HG03135 (cell line): ENCODE measurements around the gene PIK3R1.

Experiments used
- ATAC-seq: cut with Tn5 transposase; IDR thresholded peaks from one replicate; pipeline ENCODE4 v1.9.1; 2021; ENCODE audit warnings: mild to moderate bottlenecking, moderate library complexity; ENCODE audit not compliant: unreplicated experiment

PIK3R1 gene

DNA sequence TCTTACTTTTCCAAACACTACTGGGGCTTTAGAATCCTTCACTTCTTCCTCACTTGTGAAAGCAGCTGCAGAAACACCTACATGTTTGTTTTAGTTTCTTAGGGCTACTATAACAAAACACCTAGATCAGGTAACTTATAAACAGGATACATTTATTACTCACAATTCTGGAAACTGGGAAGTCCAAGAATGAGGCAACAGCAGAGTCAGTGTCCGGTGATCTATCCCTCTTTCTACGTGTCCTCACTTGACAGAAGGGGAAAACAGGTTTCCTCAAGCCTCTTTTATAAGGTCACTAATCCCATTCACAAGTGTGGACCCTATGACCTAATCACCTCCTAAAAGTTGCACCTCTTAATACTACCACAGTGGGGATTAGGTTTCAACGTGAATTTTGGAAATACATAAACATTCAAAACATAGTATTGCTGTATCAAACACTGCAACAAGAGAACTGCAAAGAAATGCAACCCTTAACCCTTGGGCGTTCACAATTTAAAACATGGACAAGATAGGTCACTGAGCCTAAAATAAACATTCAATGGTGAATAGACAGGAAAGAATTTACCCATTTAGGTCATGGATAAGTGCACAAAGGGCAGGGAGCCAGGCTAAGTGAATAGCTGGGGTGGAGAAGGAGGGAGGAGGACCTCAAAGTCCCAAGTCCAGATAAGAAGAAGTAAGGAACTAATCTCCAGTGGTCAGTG is 104.3 kb downstream of the PIK3R1 start:
- ATAC-seq: no peak

DNA sequence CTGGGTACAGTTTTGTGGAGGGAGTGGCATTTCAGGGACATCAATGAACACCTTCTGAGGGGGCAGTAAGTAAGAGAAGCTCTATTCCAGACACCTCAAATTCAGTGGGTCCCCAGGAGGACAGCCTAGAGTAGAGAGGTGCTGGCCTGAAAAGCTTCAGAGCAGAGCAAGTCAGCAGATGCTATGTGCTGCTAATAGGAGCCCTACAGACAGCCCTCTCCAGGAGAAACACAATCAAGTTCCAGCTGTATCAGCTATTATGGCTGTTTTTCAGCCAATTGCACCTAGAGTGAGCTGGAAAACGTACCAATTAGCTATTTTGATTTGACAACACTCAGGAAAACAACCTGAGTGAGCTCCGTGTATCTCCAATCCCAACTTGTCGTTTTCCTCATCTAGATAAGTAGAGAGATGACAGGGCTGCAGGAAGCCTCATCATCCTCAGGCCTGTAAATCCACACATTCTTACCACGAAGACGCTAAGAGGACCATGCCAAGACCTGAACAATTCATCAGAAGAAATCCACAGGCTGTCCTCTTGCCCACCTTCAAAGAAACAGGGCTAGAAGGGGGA is 104.9 kb downstream of the PIK3R1 start:
- no peak for ATAC-seq

DNA sequence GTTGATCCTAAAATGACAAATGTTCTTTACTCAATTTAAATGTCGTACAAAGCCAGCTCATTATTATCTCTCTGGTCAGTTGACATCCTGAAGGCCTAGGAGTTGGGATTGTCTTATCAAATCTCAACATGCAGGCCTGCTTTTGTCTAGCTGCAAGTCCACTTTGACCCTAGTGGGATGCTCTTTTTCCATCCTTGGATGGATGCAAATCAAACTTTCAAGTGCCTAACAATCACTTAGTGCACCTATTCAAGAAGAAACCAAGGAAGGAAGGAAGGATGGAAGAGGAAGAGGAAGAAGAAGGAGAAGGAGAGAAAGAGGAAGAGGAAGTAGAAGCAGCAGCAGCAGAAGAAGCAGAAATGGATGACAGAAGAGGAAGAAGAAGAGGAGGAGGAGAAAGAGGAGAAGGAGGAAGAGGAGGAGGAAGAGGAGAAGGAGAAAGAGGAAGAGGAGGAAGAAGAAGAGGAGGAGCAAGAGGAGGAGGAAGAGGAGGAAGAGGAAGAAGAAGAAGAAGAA is 109.6 kb downstream of the PIK3R1 start:
- ATAC-seq: no peak

DNA sequence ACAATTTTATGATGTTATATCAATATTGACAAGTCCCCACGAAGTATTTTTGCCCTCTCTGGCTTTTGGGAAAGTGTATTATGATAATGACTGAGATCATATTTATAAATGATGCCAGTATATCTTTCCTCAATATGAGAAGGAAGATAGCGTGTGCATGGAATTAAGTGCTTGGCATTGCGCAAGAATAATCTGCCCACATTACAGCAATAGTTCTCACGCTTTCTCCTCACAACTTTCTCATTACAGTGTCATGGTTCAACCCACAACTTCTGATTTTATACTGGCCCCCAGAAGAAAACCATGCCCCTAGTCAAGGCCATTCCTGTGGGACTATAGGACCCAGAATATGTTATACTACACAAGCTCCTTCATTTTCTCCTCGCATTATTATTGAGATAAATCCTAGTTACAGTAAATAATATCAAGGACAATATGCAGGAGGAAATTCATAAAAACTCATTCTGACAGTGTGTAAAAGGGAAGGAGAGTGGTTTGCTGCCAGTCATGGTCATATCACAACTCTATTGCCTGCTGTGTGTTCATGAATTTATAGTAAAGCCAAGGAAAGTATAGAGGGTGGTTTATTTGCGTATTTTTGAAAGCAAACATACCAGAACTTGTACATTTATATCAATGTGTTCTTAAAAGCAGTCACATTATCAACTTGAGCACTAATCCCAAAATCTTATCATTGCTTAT is 114.1 kb downstream of the PIK3R1 start:
- no peak for ATAC-seq

DNA sequence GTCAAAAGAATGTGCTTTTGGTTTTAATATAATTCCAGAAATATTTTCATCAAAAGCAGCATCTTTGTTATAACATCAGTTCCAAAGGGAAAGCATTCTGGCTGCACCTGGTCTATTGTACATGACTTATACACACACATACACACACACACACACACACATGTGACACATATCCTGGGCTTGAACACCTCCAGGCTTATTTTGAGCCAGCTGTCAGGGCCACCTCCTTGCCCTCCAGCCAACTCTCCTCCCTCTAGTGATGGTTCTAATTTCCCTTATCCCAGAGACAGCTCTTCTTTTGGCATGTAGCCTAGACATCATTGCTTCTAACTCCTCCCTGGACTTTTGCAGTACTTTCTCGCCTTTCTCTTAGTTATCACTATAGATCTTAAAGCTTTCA is 115.0 kb downstream of the PIK3R1 start:
- no peak for ATAC-seq

DNA sequence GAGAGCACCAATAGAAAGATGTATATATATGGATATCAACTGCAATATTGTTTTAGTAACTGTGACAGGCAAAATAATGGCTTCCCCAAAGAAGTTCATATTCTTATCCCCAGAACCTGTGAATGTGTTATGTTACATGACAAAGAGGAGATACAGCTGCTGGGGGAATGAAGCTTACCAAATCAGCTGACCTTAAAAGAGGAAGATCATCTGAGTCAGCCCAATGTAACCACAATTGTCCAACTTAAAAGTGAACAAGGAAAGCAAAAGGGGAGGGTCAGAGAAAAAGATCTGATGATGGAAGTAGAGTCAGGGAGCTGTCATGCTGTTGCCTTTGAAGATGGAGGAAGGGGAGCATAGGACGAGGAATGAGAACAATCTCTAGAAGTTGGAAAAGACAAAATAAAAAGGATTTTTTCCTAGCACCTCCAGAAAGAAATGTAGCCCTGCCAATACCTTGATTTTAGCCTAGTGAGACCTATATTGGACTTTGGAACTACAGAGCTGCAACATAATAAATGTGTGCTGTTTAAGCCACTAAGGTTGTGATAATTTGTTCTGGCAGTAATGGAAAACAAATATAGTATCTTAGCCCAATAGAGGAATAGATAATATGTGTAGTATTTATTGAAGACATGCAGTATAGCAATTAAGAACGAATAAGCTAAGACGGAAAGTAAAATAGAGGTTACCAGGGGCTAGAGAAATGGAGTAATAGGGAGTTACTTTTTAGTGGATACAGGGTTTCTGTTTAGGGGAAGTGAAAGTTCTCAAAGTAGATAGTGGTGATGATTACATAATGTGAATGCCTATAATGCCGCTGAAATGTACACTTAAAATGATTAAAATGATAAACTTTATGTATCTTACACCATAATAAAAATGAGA is 115.9 kb downstream of the PIK3R1 start:
- peak; percentile 67 for ATAC-seq

DNA sequence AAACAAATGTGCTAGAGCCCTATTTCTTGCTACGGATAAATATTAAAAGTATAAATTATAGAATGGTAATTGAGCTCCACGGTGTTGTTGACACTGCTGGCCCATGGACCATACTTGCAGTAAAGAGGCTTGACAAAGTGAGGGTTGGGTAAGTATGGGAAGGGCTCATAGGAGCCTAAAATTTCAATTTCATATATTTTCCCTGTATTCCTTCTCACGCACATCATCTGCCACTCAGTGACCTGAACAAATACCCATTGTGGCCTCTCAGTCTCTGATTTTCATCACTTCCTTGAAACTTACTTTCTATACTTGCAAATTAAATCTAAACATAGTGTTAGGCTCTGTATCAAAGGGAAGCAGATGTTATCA is 116.5 kb downstream of the PIK3R1 start:
- peak; percentile 16 for ATAC-seq

DNA sequence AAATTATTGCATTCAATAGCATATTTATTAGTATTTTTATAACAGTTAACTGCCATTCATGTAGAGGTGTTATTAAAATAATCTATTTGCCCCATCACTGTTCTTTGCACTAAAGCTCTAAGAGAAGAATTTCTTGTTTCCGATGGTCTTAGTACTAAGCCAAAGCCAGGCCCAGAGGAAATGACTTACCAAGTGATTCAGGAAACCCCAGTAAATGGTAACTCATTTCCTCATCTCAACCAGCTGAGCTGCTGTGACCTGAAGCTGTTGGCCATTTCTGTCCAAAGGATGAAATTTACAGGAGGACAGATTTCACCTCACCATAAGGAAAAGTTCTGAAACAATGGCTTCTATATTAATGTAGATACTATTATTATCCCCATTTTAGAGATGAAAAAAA is 117.0 kb downstream of the PIK3R1 start:
- ATAC-seq: no peak

DNA sequence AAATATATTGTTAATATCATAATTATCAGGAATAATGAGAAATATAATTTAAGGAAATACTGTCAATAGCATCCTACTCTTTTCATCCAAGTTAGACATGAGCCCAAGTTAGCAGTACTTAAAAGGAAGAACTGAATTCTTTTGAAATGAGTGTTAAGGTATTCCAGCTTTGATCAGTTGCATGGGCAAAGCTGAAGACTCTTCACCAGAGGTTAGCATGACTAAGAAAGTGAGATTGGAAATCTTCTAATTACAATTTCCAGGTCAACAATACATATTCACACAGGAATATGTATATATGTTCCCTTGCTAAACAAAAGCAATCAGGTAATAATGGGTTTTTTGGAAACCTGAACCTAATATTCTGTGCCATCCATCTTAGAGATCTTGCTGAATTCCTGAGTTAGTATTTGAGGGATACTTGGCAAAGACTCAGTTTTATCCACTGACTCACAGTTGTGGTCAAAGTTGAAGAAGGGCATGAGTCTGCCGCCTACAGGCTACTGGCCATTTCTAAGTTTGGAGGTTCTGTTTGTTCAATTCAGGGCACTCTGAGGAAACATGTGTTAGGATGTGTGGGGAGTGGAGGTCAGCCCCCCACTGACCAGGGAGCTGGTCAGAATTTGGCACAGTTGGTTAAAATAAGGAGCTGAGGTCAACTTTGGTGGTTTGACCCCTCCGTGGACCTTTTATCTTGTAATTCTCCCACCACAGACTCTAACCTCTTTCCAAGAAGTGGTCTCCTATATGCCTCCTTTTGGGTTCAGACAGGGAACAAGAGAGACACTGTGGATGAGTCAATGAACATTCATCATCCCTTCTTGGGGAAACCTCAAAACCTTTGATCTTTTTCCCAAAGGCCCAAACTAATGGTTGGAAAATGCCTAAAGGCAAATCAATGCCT is 118.3 kb downstream of the PIK3R1 start:
- ATAC-seq: no peak

DNA sequence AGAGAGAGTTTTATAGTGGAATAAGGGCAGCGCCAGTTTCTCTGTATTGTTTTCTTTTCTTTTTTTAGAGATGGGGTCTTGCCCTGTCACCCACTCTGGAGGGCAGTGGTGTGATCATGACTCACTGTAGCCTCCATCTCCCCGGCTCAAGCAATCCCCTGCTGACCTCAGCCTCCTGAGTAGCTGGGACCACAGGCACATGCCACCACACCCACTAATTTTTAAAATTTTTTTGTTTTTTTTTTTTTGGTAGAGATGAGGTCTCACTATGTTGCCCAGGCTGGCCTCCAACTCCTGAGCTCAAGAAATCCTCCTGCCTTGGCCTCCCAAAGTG is 119.0 kb downstream of the PIK3R1 start:
- ATAC-seq: no peak

DNA sequence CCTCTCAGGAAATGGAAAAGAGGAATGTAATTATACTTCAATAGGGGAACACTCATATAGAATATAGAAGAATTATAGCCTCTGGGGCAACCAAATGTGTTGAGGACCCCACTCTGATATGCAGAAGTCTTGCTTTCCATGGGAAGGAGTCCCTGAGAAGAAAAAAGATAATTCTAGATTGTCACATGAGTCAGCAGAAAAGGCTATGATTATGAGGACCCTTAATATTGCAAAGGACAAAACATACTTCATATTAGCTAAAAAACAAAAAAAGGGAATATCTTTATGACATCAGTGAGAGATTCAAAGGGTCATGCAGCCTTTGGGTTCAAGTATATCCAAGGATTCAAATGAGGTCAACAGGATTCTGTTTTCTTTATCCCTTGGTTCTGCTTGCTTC is 119.5 kb downstream of the PIK3R1 start:
- no peak for ATAC-seq

DNA sequence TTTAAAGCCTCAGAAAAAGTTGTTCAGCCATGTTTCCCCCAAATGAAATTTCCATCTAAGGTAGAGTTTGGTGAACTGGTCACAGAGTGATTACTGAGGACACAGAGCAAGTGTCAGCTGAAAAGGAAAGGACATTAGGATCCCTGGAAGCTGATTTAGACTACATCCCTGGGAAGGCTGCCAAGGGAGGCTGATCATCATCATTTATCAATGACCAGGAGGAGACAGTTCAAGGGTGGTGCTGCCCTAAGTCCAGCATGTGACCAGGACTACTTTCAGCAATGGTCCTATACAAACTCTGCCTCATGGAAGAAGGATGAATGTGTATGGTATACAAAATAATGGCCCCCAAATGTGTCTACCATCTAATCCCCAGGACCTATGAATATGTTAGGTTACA is 120.6 kb downstream of the PIK3R1 start:
- no peak for ATAC-seq

DNA sequence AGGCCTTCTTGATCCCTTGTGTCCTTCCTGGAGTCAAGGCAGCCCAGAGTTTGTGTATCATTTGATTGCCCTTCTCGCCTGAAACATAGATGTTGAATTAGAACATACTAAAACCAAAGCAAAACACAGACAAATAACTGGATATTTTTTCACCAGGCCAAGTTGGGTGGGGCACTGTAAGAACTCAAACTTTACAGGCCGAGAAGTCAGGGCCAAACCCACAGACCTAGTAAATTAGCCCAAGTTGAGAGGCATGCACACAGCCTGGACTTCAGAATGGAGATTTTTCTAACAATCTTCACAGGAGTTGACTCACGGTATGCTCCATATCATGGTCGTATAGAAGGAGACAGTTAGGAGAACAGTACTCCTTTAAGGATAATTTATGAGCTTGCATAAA is 121.7 kb downstream of the PIK3R1 start:
- ATAC-seq: no peak

DNA sequence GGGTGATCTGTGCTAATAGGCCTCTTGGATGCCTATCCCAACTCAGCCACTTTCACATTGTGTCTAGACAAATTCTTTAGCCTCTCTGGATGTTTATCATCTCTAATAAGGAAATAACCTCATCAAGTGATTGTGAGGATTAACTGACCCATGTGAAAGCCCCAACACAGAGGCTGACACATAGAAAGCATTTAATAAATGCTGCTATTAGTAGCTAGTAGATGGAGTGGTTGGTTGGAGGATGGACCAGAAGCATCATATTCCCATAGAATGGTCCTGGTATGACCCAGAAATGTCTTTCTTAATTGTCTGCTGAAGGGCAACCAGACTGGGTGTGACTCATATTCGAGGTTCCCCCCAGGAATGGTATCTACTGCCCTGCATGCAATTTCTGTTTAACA is 124.4 kb downstream of the PIK3R1 start:
- ATAC-seq: no peak

DNA sequence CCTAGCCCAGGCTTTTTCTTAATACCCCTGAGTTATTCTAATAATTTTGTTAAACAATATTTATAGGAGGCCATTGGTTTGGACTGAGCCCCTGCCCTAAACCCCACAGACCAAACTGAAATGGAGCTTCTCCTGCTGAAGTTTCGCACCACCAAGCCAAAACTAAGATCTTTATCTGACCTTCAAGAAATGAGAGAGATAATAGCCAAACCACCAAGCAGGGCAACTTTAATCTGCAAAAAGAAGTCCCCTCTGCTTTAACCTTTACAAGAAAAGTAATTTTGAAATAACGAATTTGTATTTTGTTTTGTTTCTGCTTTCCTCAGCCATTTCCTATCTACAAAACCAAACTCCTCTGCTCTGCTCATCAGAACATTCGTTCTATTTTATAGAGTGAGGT is 125.5 kb downstream of the PIK3R1 start:
- no peak for ATAC-seq

DNA sequence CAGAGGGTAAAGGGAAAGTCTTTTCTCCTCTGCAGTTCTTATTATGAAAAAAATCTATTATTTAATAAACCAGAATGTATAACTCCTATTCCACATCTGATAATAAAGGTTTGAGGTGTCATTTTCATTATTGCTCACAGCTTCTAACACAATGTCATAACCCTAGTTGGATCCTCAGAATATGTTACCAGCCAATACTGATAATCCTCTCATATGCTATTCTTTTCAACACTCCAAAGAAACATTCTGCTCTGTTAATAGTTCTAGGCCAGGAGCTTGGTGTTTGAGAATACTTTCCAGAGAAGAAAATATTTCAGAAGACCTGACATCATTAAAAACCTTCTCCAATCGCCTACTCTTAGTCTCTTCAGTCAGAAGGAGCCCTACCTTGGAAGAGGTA is 127.1 kb downstream of the PIK3R1 start:
- ATAC-seq: no peak

DNA sequence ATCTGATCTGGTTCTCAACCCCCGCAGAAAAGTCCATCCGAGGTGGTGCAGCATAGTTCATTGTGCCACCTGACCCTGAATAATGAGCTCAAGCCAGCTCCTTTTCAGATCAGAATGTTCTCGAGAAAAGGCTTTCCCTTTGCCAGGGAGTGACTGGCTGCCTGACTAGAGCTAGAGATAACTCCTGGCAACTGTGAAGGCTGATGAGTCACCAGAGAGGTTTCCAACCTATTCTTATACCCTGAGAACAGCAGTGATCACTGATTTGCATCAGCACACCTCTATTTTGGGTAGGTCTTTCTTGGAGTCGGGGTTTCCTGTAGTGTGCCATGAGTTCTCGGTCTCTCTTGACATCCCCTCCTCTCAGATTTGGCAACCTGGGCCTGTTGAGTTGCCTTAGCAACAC is 127.9 kb downstream of the PIK3R1 start:
- ATAC-seq: peak; percentile 64

DNA sequence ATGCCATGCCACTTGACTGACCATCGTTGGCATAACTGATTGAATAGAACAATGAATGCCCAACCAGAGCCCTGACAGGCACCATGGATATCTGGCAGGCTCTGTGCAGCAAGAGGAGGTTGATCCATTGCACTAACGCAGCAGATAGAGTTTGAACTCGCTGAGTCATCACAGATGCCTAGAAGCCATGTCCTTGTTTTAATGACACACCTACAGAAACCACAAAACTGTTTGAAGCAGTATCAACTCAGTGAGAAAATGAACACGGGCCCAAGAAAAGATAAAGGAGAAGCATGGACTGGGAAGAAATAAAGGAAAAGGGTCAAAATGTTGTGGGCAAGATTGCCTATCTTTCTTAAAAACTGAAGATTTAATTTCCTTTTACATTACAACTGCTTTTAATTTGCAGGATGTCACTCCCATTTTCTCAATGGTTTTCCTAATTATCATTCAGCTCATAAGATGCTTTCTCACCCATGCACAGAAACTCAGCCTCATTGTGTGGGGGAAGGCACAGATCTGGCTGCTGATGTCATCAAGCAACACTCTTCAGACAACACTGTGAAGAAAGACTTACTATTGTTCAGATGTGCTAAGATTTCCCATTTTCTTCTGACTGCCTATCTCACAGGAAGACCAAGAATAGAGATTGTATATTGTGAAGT is 129.0 kb downstream of the PIK3R1 start:
- no peak for ATAC-seq

DNA sequence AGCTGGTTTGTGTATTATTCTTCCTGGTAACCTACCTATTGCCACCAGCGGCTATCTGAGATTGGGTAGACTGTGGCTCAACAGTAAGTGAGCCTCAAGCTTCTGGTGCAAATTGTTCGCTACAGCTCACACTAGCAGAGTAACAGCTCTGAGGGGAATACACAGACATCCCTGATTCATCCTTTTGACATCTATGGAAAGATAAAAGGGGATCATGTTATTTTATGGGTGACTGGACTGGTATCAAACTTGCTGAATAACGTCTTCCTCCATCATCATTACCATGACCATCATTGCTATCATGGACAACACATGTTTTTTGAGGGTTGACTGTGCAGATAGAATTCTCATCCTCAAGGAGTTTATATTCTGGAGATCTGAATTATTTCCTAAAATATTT is 129.6 kb downstream of the PIK3R1 start:
- ATAC-seq: no peak

DNA sequence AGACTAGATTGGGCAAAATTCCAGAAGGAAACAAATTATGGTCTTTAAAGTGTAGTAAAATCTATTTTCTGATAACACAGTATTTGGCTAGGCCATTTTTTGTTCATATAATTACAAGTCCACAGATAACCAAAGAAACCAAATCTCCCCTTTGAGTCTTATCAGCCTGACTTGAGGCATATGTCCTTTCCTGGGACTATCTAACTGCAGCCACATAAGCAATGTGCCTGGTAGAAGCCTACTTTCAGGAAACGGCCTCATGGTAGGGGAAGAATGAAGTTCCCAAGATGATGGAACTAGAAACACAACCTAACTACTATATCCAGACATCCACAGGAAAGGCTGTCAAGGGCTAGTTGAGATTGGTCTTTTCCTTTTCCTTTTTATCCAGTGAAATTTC is 130.0 kb downstream of the PIK3R1 start:
- no peak for ATAC-seq
